Cardiac muscle cell (in vitro differentiated cells and primary cell): ENCODE results near the gene WASF1. TPM values are rescaled to one million over a fixed set of nuclear protein-coding genes. Genes with fewer than 3 reads are reported as not detected.
"Not testable (repeated sequence)": the region's sequence is repeated elsewhere in the genome, so short reads cannot be mapped to it uniquely, and the experiment has no call there.

ENCODE experiments used
- DNase-seq, 2 donors: peaks; one replicate each; pipeline versions ENCODE4 v3.0.0 to v3.0.0-alpha.2; 2010 to 2017; ENCODE audit warnings: low read depth in 1 of 2, low spot score in 1 of 2
- H3K27ac ChIP-seq: fragments of 200-600 bp; sonication (generic); 2 replicates; pipeline ENCODE4 v1.5.1; 2016
- H3K27me3 ChIP-seq: fragments of 200-600 bp; sonication (generic); 2 replicates; pipeline ENCODE4 v1.6.0; 2016; ENCODE audit warnings: control low read depth
- H3K36me3 ChIP-seq: fragments of 200-600 bp; sonication (generic); 2 replicates; pipeline ENCODE4 v1.5.1; 2016; ENCODE audit warnings: control low read depth
- H3K4me1 ChIP-seq: fragments of 200-600 bp; sonication (generic); 2 replicates; pipeline ENCODE4 v1.8.1; 2017; ENCODE audit warnings: low read depth, mild to moderate bottlenecking, mixed run types
- H3K4me3 ChIP-seq: fragments of 200-600 bp; sonication (generic); 2 replicates; pipeline ENCODE4 v1.5.1; 2016; ENCODE audit warnings: mild to moderate bottlenecking
- H3K9me3 ChIP-seq: fragments of 200-600 bp; sonication (generic); 2 replicates; pipeline ENCODE4 v1.5.1; 2017; ENCODE audit warnings: low read depth, mild to moderate bottlenecking, control low read depth
- CTCF ChIP-seq: IDR thresholded peaks from 2 replicates; pipeline ENCODE4 v1.5.1; 2012; ENCODE audit warnings: low read depth, mild to moderate bottlenecking, low read length
- polyA plus RNA-seq: library from polyadenylated mRNA; unstranded; fragments of >200 nt; fragmentation: Nextera tagmentation; extraction: Ambion mirVana; gene quantifications from 2 replicates; pipeline ENCODE4 v1.2.1, GENCODE V29; 2016
- total RNA-seq: library from RNA; depleted of rRNA; stranded (reverse); fragments of >200 nt; gene quantifications from 2 replicates; pipeline ENCODE4 v1.2.3, GENCODE V29; 2016

WASF1 gene
- total and polyA plus RNA-seq, 2 experiments from 2014 or later, result 46.3 to 70.9 TPM

DNA sequence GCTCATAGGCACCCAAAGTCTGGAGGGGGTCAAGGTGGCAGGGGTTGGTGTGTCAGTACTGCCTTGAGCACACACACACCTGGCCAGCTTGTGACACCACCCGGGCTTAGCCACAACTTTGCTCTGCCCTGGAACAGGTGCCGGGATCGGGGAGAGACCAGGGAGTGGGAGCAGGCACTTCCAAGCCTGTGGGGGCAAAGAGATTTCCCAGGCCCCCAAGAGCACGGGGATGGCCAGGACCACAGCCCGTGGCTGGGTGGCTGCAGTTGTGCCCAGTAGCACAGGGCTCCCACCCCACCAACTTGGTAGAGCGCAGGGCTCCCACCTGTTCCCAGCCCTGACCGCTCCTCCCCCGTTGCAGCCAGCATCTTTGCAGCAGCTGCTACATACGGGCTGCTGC, 40.4 kb downstream of the WASF1 start:
- H3K4me1 ChIP-seq, result no peaks in the 10 kb centered on the region
- no peak overlapping the region for H3K4me3 ChIP-seq
- no peaks in the 10 kb centered on the region for H3K36me3 ChIP-seq
- no peak for DNase-seq
- no peaks in the 10 kb centered on the region for H3K27me3 ChIP-seq
- H3K27ac ChIP-seq, result no peak overlapping the region
- H3K9me3 ChIP-seq, result no peaks in the 10 kb centered on the region
- no peak for TF ChIP-seq CTCF

DNA sequence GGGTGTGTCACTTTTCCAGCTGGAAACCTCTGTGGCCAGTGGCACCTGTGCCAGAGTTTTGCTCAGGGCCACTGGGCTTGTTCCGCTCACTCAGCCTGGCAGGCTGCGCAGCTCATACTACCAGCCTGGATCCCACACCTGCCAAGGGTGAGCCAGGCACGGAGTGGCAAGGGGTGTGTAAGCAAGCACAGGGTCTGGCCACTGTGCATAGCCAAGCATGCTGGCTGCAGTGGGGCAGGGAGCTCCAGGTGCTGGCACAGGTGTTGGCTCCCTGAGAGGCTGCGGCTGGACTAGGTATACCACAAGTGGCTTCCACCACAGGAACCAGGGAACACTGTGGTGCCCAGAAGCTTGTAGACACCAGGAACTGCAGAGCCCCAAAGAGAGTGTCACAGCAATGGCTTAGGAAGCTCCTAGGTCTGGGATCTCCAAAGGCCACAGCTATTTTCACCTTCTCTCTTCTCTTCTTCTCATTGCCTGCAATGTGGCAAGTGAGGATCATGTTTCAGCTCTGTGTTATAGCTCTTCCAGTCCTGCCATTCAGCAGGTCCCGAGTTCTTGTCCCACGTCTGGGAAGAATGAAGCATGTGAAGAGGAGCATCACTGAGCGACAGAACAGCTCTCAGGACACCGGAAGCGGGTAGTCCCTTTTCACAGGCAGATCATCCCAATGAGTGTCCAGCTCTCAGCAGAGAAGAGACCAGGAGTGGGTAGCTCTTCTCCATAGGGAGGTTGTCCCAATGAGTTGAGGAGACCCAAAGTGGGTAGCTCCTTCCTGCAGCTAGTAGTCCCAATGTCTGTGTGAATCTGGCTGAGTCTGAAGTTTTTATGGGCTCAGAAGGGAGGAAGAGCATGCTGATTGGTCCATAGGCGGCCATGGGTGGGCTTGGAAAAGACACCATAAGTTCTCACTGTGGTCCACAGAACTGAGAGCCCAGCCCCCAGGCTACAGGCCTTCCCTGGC, 41.3 kb downstream of the WASF1 start:
- Histone ChIP-seq H3K9me3 (no peaks in the 10 kb centered on the region), H3K27ac (no peak overlapping the region), H3K4me3 (no peak overlapping the region), H3K27me3 (no peaks in the 10 kb centered on the region), H3K4me1 (no peaks in the 10 kb centered on the region), H3K36me3 (no peaks in the 10 kb centered on the region)
- no peak for DNase-seq
- no peak for TF ChIP-seq CTCF

DNA sequence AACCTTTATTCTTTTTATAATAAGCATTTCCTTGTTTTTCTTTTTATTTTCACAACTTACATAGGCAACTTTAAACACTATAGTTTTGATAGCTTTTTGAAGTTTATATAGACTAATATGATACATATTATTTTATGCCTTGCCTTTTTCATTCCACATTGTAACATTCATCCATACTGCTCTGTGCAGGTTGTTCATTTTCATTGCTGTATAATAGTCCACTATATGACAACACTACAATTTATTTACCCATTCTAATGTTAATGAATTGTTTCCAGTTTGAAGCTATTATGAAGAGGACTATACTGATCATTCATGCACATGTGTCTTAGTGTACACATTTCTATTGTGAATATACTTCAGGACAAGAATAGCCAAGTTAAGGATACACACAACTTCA, 49.1 kb downstream of the WASF1 start:
- no peaks in the 10 kb centered on the region for H3K9me3 ChIP-seq
- H3K36me3 ChIP-seq, result no peaks in the 10 kb centered on the region
- no peaks in the 10 kb centered on the region for H3K27me3 ChIP-seq
- no peak overlapping the region for H3K4me3 ChIP-seq
- H3K4me1 ChIP-seq, result no peaks in the 10 kb centered on the region
- no peak for DNase-seq
- no peak for TF ChIP-seq CTCF
- no peak overlapping the region for H3K27ac ChIP-seq

DNA sequence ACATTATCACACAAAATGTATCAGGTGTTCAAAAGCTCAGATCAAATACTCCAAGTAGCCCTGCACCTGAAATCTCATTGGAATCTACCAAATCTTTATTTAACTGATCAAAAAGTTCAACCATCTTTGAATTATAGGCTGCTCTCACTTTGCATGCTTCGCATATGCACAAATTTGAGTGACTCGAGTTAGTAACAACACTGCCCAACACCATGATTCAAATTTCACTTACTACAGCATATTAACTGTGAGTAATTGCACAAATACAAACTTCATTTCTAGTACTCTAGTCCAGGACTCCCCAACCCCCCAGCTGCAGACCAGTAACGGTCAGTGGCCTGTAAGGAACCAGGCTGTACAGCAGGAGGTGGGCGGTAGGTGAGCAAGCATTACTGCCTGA, 51.1 kb downstream of the WASF1 start:
- Histone ChIP-seq H3K27ac (no peak overlapping the region), H3K36me3 (no peaks in the 10 kb centered on the region), H3K9me3 (no peaks in the 10 kb centered on the region), H3K27me3 (no peaks in the 10 kb centered on the region), H3K4me1 (no peaks in the 10 kb centered on the region), H3K4me3 (no peak overlapping the region)
- no peak for DNase-seq
- no peak for TF ChIP-seq CTCF

- DNase-seq, result no peak
- no peaks in the 10 kb centered on the region for H3K4me1 ChIP-seq
- H3K9me3 ChIP-seq, result no peaks in the 10 kb centered on the region
- no peak for TF ChIP-seq CTCF
- H3K4me3 ChIP-seq, result no peak overlapping the region
- H3K36me3 ChIP-seq, result no peaks in the 10 kb centered on the region
- no peak overlapping the region for H3K27ac ChIP-seq
- no peaks in the 10 kb centered on the region for H3K27me3 ChIP-seq
These were observed 54.1 kb downstream of the WASF1 start for GRCh38 chr6:110125361-110125760.

DNA sequence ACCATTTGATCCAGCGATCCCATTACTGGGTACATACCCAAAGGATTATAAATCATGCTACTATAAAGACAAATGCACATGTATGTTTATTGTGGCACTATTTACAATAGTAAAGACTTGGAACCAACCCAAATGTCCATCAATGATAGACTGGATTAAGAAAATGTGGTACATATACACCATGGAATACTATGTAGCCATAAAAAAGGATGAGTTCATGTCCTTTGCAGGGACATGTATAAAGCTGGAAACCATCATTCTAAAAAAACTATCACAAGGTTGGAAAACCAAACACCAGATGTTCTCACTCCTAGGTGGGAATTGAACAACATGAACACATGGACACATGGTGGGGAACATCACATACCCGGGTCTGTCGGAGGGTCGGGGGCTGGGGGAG, 57.8 kb downstream of the WASF1 start:
- not testable (repeated sequence) for H3K4me3 ChIP-seq, H3K9me3 ChIP-seq, H3K36me3 ChIP-seq, H3K27me3 ChIP-seq, H3K27ac ChIP-seq, H3K4me1 ChIP-seq, DNase-seq
